SH-SY5Y (cell line): ENCODE data around the gene MCL1.

Experiments
- GATA2 ChIP-seq: IDR thresholded peaks from 2 replicates; pipeline ENCODE4 v1.6.1; 2011; ENCODE audit warnings: mild to moderate bottlenecking, low read depth, low read length
- GATA3 ChIP-seq: IDR thresholded peaks from 2 replicates; pipeline ENCODE4 v1.6.1; 2011; ENCODE audit warnings: low read depth, mild to moderate bottlenecking, low read length, moderate library complexity

- TF ChIP-seq GATA2 (no peak), GATA3 (no peak)
Measured at GRCh38 chr1:150621497-150622302, 42.3 kb upstream of the MCL1 start.
